ENCODE measurements around the gene ATG12.

DNA sequence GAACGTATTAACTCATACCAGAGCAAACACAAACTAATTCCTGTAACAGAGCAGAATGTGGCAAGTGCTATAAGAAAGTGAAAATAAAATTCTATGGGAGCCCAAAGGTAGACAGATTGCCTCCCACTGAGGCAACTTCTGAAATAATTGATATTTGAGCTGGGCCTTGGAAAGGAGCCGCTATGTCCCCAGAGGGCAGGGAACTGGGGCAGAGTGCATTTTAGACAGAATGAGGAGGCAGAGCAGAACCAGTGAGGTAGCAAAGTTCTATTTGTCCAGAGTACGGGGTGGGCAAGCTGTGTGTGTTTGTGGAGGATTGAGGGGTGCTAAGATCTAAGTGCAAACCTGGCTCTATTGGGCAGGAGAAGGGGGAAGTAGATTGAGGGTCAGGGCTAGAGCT is 44.7 kb downstream of the ATG12 start:
- TF ChIP-seq EZH2phosphoT487 (IDR thresholded peaks at IDR 0.05) (no peak), EZH2 (IDR thresholded peaks at IDR 0.05) (no peak)
- TF ChIP-seq, protein P1, sequence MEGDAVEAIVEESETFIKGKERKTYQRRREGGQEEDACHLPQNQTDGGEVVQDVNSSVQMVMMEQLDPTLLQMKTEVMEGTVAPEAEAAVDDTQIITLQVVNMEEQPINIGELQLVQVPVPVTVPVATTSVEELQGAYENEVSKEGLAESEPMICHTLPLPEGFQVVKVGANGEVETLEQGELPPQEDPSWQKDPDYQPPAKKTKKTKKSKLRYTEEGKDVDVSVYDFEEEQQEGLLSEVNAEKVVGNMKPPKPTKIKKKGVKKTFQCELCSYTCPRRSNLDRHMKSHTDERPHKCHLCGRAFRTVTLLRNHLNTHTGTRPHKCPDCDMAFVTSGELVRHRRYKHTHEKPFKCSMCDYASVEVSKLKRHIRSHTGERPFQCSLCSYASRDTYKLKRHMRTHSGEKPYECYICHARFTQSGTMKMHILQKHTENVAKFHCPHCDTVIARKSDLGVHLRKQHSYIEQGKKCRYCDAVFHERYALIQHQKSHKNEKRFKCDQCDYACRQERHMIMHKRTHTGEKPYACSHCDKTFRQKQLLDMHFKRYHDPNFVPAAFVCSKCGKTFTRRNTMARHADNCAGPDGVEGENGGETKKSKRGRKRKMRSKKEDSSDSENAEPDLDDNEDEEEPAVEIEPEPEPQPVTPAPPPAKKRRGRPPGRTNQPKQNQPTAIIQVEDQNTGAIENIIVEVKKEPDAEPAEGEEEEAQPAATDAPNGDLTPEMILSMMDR (IDR thresholded peaks at IDR 0.05): no peak

Data from neural progenitor cell (in vitro differentiated cells).